Activated effector memory CD4-positive, alpha-beta T cell treated with anti-CD3 and anti-CD28 coated beads, Interleukin-2, amount 50 U/mL, for 16 hours (primary cell): ENCODE data around the gene GTF2IRD1.
"Not testable (repeated sequence)": the region's sequence is repeated elsewhere in the genome, so short reads cannot be mapped to it uniquely, and the experiment has no call there.

Experiments used
- DNase-seq: peaks from one replicate; pipeline ENCODE4 v3.0.0-alpha.2; 2020

GTF2IRD1 gene

DNA sequence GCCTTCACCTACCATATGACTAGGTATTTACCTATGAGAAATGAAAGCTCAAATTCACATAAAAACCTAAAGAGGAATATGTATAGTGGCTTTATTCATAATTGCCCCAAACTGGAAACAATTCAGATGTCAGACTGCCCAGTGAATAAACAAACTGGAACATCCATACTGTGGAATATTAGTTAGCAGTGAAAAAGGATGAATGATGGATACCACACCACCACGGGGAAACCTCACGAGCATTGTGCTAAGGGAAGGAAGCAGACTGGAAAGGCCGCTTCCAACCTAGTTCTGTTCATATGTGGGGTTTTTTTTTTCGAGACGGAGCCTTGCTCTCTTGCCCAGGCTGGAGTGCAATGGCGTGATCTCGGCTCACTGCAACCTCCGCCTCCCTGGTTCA lies 16.8 kb downstream of the GTF2IRD1 start:
- no peak for DNase-seq

GRCh38 chr7:74473116-74473515 lies 19.4 kb downstream of the GTF2IRD1 start:
- DNase-seq, result no peak

GRCh38 chr7:74474271-74474865 lies 20.7 kb downstream of the GTF2IRD1 start:
- no peak for DNase-seq

DNA sequence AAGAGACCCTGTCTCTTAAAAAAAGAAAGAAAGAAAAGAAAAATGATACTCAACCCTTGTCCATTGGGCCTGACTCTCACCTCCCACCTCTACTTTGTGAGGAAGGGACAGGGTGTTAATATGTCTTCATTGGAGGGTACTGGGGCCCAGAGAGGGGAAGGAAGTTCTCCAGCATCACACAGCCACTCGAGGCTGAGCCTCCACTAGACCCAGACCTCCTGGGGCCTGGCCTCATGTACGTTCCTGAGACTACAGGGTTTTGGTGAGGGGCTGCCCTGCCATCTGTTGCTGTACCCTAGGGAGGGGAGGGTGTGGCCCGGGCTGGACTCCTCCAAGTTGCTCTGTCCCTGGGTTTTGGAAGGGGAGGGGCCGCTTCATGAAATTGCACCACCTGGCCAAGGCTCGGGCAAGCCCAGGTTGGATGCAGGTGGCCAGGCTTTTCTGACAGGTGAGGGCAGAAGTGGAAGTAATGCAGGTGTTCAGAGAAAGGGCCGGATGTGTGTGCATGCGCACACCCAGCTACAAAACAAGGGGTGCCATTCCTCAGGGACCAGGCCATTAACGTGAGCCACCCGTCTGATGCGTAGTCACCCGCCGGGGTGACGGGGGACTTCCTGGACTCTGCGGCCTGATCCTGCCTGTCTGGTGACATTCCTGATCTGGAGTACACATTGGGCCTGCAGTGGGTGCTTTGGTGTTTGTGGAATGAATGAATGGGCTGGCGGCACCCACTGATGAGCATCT lies 21.7 kb downstream of the GTF2IRD1 start:
- DNase-seq, result no peak

- no peak for DNase-seq
Measured at GRCh38 chr7:74475987-74476350, 22.3 kb downstream of the GTF2IRD1 start.

DNA sequence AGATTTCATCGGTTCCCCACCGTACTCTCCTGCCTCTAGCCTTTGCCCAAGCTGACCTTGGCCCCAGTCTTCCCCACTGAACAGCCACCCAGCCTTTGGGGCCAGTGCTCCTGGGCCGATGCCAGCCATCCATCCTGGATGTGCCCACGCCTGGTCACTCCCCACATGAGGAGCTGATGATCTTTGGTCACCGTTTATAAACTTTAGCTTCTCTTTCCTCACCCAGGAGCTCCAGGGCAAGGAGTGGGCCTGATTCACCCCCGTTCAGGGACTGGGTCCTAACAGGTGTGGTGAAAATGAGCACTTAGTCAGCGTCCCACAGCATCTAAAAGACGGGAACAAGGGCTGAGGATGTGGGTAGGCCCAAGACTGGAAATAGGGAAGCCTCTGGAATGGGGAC lies 22.9 kb downstream of the GTF2IRD1 start:
- no peak for DNase-seq

DNA sequence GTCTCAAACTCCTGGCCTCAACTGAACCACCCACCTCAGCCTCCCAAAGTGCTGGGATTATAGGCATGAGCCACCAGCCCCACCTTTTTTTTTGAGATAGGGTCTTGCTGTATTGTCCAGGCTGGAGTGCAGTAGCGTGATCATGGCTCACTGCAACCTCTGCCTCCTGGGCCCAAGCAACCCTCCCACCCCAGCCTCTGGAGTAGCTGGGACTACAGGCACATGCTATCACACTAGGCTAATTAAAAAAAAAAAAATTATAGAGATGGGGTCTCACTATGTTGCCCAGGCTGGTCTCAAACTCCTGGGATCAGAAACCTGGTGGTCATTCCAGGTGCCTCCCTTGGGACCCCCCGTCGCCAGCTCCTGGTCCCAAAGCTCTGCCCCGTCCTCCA lies 25.0 kb downstream of the GTF2IRD1 start:
- DNase-seq, result no peak

GRCh38 chr7:74479066-74479781 lies 25.5 kb downstream of the GTF2IRD1 start:
- no peak for DNase-seq

- DNase-seq, result no peak
Measured at GRCh38 chr7:74479961-74480829, 26.5 kb downstream of the GTF2IRD1 start.

- no peak for DNase-seq
Measured at GRCh38 chr7:74480861-74481417, 27.2 kb downstream of the GTF2IRD1 start.

DNA sequence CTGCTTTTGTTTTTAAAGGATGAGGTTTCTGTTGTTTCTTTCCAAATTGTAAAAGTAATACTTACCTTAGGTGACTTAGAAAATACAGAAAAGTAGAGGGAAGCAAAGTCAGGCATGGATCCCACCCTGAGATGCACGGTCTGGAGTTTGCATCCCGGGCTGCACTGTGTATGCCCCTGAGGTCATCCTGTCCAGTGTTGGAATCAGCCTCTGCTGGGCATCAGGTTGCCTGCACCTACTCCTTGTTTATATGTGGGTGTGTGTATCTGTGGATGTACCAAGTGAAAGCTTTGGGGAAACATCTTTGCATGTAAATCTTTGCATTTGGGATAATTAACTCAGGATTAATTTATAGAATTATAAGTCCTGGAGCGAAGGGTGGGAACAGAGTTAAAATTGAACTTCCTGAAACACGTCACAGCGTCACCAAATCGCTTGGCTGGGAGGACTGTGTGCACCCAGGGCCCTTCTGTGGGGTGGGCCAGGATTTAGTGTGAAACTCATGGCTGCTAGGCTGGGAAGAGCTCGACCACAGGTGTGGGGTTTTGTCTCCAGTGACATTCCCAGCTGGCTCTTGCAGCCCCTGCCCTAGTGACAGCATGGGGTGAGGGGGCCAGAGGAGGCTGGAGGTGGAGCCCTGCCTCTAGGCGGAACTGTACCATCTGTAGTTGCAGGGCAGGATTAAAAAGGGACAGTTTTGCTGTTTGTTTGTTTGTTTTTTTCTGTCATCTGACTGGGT lies 27.9 kb downstream of the GTF2IRD1 start:
- DNase-seq, result no peak

- DNase-seq, result no peak
Measured at GRCh38 chr7:74482197-74482467, 28.4 kb downstream of the GTF2IRD1 start.

GRCh38 chr7:74482629-74483401 lies 29.1 kb downstream of the GTF2IRD1 start:
- DNase-seq, result no peak

GRCh38 chr7:74483402-74484336 lies 30.0 kb downstream of the GTF2IRD1 start:
- no peak for DNase-seq

- no peak for DNase-seq
Measured at GRCh38 chr7:74485611-74486010, 31.9 kb downstream of the GTF2IRD1 start.

GRCh38 chr7:74488518-74489030 lies 34.9 kb downstream of the GTF2IRD1 start:
- DNase-seq, result not testable (repeated sequence)

GRCh38 chr7:74489997-74490945 lies 36.6 kb downstream of the GTF2IRD1 start:
- DNase-seq, result no peak

GRCh38 chr7:74491490-74491889 lies 37.8 kb downstream of the GTF2IRD1 start:
- not testable (repeated sequence) for DNase-seq

DNA sequence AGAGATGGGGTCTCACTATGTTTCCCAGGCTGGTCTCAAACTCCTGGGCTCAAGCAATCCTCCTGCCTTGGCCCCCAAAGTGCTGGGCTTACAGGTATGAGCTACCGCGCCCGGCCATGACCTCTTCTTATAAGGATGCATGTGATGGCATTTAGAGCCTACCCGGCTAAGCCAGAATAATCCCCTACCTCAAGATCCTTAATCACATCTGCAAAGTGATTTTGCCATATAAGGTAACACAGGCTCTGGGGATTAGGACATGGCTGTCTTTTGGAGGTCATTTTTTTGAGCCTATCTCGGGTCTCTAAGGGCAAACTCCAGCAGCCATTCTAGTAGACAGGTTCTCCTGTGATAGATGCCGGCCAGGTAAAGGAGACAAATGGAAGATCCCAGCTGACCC lies 39.6 kb downstream of the GTF2IRD1 start:
- no peak for DNase-seq
